Stimulated activated naive B cell treated with anti-CD40 and anti-IgM and Interleukin-4, amounts not matched to agents 10 μg/mL and 1 μg/mL and 100 μg/mL, for 72 hours (primary cell): ENCODE results near the gene MACROD1.

Experiments used
- ATAC-seq, 2 donors: fragments of 150-1000 bp; cut with Tn5 transposase; replicated peaks; 2 replicates each; pipeline ENCODE4 v1.10.0; 2021; ENCODE audit warnings: moderate library complexity in 1 of 2
- DNase-seq: peaks from one replicate; pipeline ENCODE4 v3.0.0; 2021
- H3K27ac Mint-ChIP-seq: one replicate; pipeline ENCODE4 v1.8.0; 2022; ENCODE audit warnings: mild to moderate bottlenecking, mixed read lengths
- H3K27me3 Mint-ChIP-seq, 2 donors: one replicate each; pipeline ENCODE4 v1.8.0; 2022; ENCODE audit warnings: mixed read lengths in 2 of 2
- H3K36me3 Mint-ChIP-seq, 2 donors: one replicate each; pipeline ENCODE4 v1.8.0; 2022; ENCODE audit warnings: mixed read lengths in 2 of 2, mild to moderate bottlenecking in 1 of 2
- H3K4me1 Mint-ChIP-seq, 2 donors: one replicate each; pipeline ENCODE4 v1.8.0; 2022; ENCODE audit warnings: mixed read lengths in 2 of 2, mild to moderate bottlenecking in 1 of 2
- H3K4me3 Mint-ChIP-seq, 2 donors: one replicate each; pipeline ENCODE4 v1.8.0; 2022; ENCODE audit warnings: mild to moderate bottlenecking in 2 of 2, mixed read lengths in 2 of 2, moderate library complexity in 1 of 2
- H3K9me3 Mint-ChIP-seq, 2 donors: one replicate each; pipeline ENCODE4 v1.8.0; 2022; ENCODE audit warnings: mixed read lengths in 2 of 2, mild to moderate bottlenecking in 1 of 2

The MACROD1 gene

GRCh38 chr11:64135711-64136110, 30.2 kb downstream of the MACROD1 start:
- no peak overlapping the region for H3K4me3 Mint-ChIP-seq
- H3K27ac Mint-ChIP-seq: no peak overlapping the region
- no peak for DNase-seq
- peaks cover 1 to 3% of the 10 kb centered on the region in 2 donors for H3K36me3 Mint-ChIP-seq
- no peak for ATAC-seq
- no peaks in the 10 kb centered on the region for H3K27me3 Mint-ChIP-seq
- no peaks in the 10 kb centered on the region for H3K9me3 Mint-ChIP-seq
- peaks cover 0 to 2% of the 10 kb centered on the region in 2 donors for H3K4me1 Mint-ChIP-seq

GRCh38 chr11:64134963-64135362, 30.9 kb downstream of the MACROD1 start:
- ATAC-seq (no peak), DNase-seq (no peak)
- peaks cover 0 to 2% of the 10 kb centered on the region in 2 donors for H3K4me1 Mint-ChIP-seq
- peaks cover 1 to 3% of the 10 kb centered on the region in 2 donors for H3K36me3 Mint-ChIP-seq
- no peak overlapping the region for H3K4me3 Mint-ChIP-seq
- no peaks in the 10 kb centered on the region for H3K9me3 Mint-ChIP-seq
- no peak overlapping the region for H3K27ac Mint-ChIP-seq
- H3K27me3 Mint-ChIP-seq: no peaks in the 10 kb centered on the region

- Mint-ChIP-seq H3K9me3 (no peaks in the 10 kb centered on the region), H3K4me3 (no peak overlapping the region), H3K27me3 (no peaks in the 10 kb centered on the region), H3K36me3 (peaks cover 1 to 3% of the 10 kb centered on the region in 2 donors), H3K27ac (no peak overlapping the region), H3K4me1 (peaks cover 0 to 2% of the 10 kb centered on the region in 2 donors)
- ATAC-seq (no peak), DNase-seq (no peak)
These were observed 32.8 kb downstream of the MACROD1 start for GRCh38 chr11:64132982-64133705.

- no peak for ATAC-seq
- Mint-ChIP-seq H3K4me1 (peaks cover 0 to 2% of the 10 kb centered on the region in 2 donors), H3K27ac (peak overlapping the region; percentile 44), H3K4me3 (no peak overlapping the region), H3K36me3 (peaks cover 1 to 3% of the 10 kb centered on the region in 2 donors), H3K27me3 (no peaks in the 10 kb centered on the region), H3K9me3 (no peaks in the 10 kb centered on the region)
- no peak for DNase-seq
These were observed 33.6 kb downstream of the MACROD1 start for GRCh38 chr11:64132191-64132771.

GRCh38 chr11:64131683-64132190, 34.2 kb downstream of the MACROD1 start:
- no peaks in the 10 kb centered on the region for H3K27me3 Mint-ChIP-seq
- H3K36me3 Mint-ChIP-seq: peaks cover 1 to 3% of the 10 kb centered on the region in 2 donors
- H3K4me3 Mint-ChIP-seq: no peak overlapping the region
- H3K4me1 Mint-ChIP-seq: peaks cover 0 to 2% of the 10 kb centered on the region in 2 donors
- DNase-seq (no peak), ATAC-seq (no peak)
- H3K9me3 Mint-ChIP-seq: no peaks in the 10 kb centered on the region
- H3K27ac Mint-ChIP-seq: peak overlapping the region; percentile 44

GRCh38 chr11:64130618-64131017, 35.3 kb downstream of the MACROD1 start:
- H3K27me3 Mint-ChIP-seq: no peaks in the 10 kb centered on the region
- H3K36me3 Mint-ChIP-seq: peaks cover 1 to 3% of the 10 kb centered on the region in 2 donors
- H3K9me3 Mint-ChIP-seq: no peaks in the 10 kb centered on the region
- no peak for DNase-seq
- H3K4me1 Mint-ChIP-seq: peaks cover under 1 to 4% of the 10 kb centered on the region in 2 donors
- ATAC-seq: no peak
- H3K4me3 Mint-ChIP-seq: no peak overlapping the region
- no peak overlapping the region for H3K27ac Mint-ChIP-seq

- peaks cover 1 to 3% of the 10 kb centered on the region in 2 donors for H3K36me3 Mint-ChIP-seq
- peaks cover 8 to 9% of the 10 kb centered on the region in 2 donors for H3K4me1 Mint-ChIP-seq
- H3K4me3 Mint-ChIP-seq: no peak overlapping the region
- DNase-seq: no peak
- H3K27ac Mint-ChIP-seq: no peak overlapping the region
- H3K9me3 Mint-ChIP-seq: no peaks in the 10 kb centered on the region
- no peak for ATAC-seq
- no peaks in the 10 kb centered on the region for H3K27me3 Mint-ChIP-seq
These were observed 36.5 kb downstream of the MACROD1 start for GRCh38 chr11:64129403-64129802.

- DNase-seq (no peak), ATAC-seq (no peak)
- Mint-ChIP-seq H3K36me3 (peaks cover 0 to 3% of the 10 kb centered on the region in 2 donors), H3K9me3 (no peaks in the 10 kb centered on the region), H3K4me3 (no peak overlapping the region), H3K27me3 (no peaks in the 10 kb centered on the region), H3K4me1 (peaks cover 8 to 9% of the 10 kb centered on the region in 2 donors), H3K27ac (no peak overlapping the region)
These were observed 37.5 kb downstream of the MACROD1 start for GRCh38 chr11:64128255-64129006.

GRCh38 chr11:64127267-64128072, 38.4 kb downstream of the MACROD1 start:
- peaks cover 8 to 9% of the 10 kb centered on the region in 2 donors for H3K4me1 Mint-ChIP-seq
- H3K36me3 Mint-ChIP-seq: peaks cover 0 to 3% of the 10 kb centered on the region in 2 donors
- no peaks in the 10 kb centered on the region for H3K9me3 Mint-ChIP-seq
- ATAC-seq (no peak), DNase-seq (no peak)
- no peak overlapping the region for H3K4me3 Mint-ChIP-seq
- no peak overlapping the region for H3K27ac Mint-ChIP-seq
- no peaks in the 10 kb centered on the region for H3K27me3 Mint-ChIP-seq

- DNase-seq (no peak), ATAC-seq (no peak)
- Mint-ChIP-seq H3K4me3 (no peak overlapping the region), H3K4me1 (peaks cover 7 to 8% of the 10 kb centered on the region in 2 donors), H3K27ac (no peak overlapping the region), H3K36me3 (no peaks in the 10 kb centered on the region), H3K27me3 (no peaks in the 10 kb centered on the region), H3K9me3 (no peaks in the 10 kb centered on the region)
These were observed 39.1 kb downstream of the MACROD1 start for GRCh38 chr11:64126796-64127195.

- Mint-ChIP-seq H3K4me3 (no peak overlapping the region), H3K27ac (no peak overlapping the region), H3K36me3 (no peaks in the 10 kb centered on the region), H3K27me3 (no peaks in the 10 kb centered on the region), H3K9me3 (no peaks in the 10 kb centered on the region), H3K4me1 (peaks cover 7 to 8% of the 10 kb centered on the region in 2 donors)
- no peak for DNase-seq
- ATAC-seq: no peak
These were observed 39.5 kb downstream of the MACROD1 start for GRCh38 chr11:64126371-64126770.

- ATAC-seq (no peak), DNase-seq (no peak)
- Mint-ChIP-seq H3K36me3 (no peaks in the 10 kb centered on the region), H3K27ac (no peak overlapping the region), H3K4me1 (peaks cover 7 to 8% of the 10 kb centered on the region in 2 donors), H3K9me3 (no peaks in the 10 kb centered on the region), H3K27me3 (no peaks in the 10 kb centered on the region), H3K4me3 (no peak overlapping the region)
These were observed 40.2 kb downstream of the MACROD1 start for GRCh38 chr11:64125676-64126075.

- Mint-ChIP-seq H3K4me1 (peaks cover 7 to 8% of the 10 kb centered on the region in 2 donors), H3K27ac (no peak overlapping the region), H3K9me3 (no peaks in the 10 kb centered on the region), H3K36me3 (no peaks in the 10 kb centered on the region), H3K4me3 (no peak overlapping the region), H3K27me3 (no peaks in the 10 kb centered on the region)
- DNase-seq (no peak), ATAC-seq (no peak)
These were observed 41.8 kb downstream of the MACROD1 start for GRCh38 chr11:64124147-64124546.

GRCh38 chr11:64123679-64124078, 42.2 kb downstream of the MACROD1 start:
- Mint-ChIP-seq H3K27me3 (no peaks in the 10 kb centered on the region), H3K4me3 (no peak overlapping the region), H3K27ac (no peak overlapping the region), H3K36me3 (no peaks in the 10 kb centered on the region), H3K4me1 (peaks cover 7 to 8% of the 10 kb centered on the region in 2 donors), H3K9me3 (no peaks in the 10 kb centered on the region)
- DNase-seq (no peak), ATAC-seq (no peak)
